ENCODE data around the gene MRI1.

DNA sequence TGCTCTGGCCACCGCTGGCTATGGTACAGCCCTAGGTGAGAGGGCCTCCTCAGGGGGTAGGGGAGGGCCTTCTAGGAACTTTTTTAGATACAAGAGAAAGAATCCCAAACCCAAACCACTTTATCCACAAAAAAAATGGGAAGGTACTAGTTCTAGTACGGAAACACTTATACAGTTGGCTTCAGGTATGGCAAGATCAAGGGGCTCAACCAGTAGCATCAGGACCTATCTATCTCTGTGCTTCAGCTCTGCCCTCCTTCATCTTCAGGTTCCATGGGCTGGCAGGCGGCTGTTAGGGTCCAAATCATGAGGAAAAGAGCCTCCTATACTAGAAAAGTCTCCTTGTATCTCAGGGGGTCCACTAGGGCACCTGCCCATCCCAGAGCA, 1.8 kb downstream of the MRI1 start:
- TF ChIP-seq, protein P1, sequence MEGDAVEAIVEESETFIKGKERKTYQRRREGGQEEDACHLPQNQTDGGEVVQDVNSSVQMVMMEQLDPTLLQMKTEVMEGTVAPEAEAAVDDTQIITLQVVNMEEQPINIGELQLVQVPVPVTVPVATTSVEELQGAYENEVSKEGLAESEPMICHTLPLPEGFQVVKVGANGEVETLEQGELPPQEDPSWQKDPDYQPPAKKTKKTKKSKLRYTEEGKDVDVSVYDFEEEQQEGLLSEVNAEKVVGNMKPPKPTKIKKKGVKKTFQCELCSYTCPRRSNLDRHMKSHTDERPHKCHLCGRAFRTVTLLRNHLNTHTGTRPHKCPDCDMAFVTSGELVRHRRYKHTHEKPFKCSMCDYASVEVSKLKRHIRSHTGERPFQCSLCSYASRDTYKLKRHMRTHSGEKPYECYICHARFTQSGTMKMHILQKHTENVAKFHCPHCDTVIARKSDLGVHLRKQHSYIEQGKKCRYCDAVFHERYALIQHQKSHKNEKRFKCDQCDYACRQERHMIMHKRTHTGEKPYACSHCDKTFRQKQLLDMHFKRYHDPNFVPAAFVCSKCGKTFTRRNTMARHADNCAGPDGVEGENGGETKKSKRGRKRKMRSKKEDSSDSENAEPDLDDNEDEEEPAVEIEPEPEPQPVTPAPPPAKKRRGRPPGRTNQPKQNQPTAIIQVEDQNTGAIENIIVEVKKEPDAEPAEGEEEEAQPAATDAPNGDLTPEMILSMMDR (IDR thresholded peaks at IDR 0.05; ENCODE audit: insufficient read depth, low read length, poor library complexity, severe bottlenecking), result no peak
- TF ChIP-seq EZH2phosphoT487 (conservative IDR thresholded peaks at IDR 0.05; ENCODE audit: low read length), result no peak
